Mononuclear cell (primary cell): ENCODE results near the gene RAI14. TPM values are rescaled to one million over a fixed set of nuclear protein-coding genes. Genes with fewer than 3 reads are reported as not detected.

Experiments
- H3K27me3 ChIP-seq: 2 replicates; pipeline ENCODE4 v1.6.0; 2011; ENCODE audit warnings: low read length, control low read depth; ENCODE audit not compliant: insufficient read depth
- H3K4me1 ChIP-seq: 2 replicates; pipeline ENCODE4 v1.5.1; 2011; ENCODE audit warnings: mild to moderate bottlenecking, low read length, control low read depth; ENCODE audit not compliant: insufficient read depth
- H3K4me3 ChIP-seq: 2 replicates; pipeline ENCODE4 v1.5.1; 2011; ENCODE audit warnings: mild to moderate bottlenecking, low read length, moderate library complexity
- H3K9me3 ChIP-seq: 2 replicates; pipeline ENCODE4 v1.5.1; 2011; ENCODE audit warnings: low read depth, mild to moderate bottlenecking, control low read depth, low read length
- total RNA-seq: library from RNA; depleted of rRNA; stranded (reverse); fragments of >200 nt; gene quantifications from one replicate; pipeline ENCODE4 v1.2.3, GENCODE V29; 2012

Gene RAI14
- total RNA-seq, 1 donor = 0.63 TPM

GRCh38 chr5:34857894-34858293 lies 201.8 kb downstream of the RAI14 start:
- Histone ChIP-seq H3K4me3 (no peak overlapping the region), H3K27me3 (no peaks in the 10 kb centered on the region), H3K4me1 (no peaks in the 10 kb centered on the region), H3K9me3 (no peaks in the 10 kb centered on the region)

- Histone ChIP-seq H3K27me3 (no peaks in the 10 kb centered on the region), H3K9me3 (no peaks in the 10 kb centered on the region), H3K4me3 (no peak overlapping the region), H3K4me1 (no peaks in the 10 kb centered on the region)
Measured at GRCh38 chr5:34858790-34859189, 202.7 kb downstream of the RAI14 start.

GRCh38 chr5:34859253-34859652 lies 203.1 kb downstream of the RAI14 start:
- Histone ChIP-seq H3K27me3 (no peaks in the 10 kb centered on the region), H3K9me3 (no peaks in the 10 kb centered on the region), H3K4me1 (no peaks in the 10 kb centered on the region), H3K4me3 (no peak overlapping the region)

- no peak overlapping the region for H3K4me3 ChIP-seq
- H3K4me1 ChIP-seq = no peaks in the 10 kb centered on the region
- H3K27me3 ChIP-seq = no peaks in the 10 kb centered on the region
- H3K9me3 ChIP-seq = no peaks in the 10 kb centered on the region
Measured at GRCh38 chr5:34863946-34864345, 207.8 kb downstream of the RAI14 start.

- H3K9me3 ChIP-seq = no peaks in the 10 kb centered on the region
- no peaks in the 10 kb centered on the region for H3K27me3 ChIP-seq
- H3K4me3 ChIP-seq = no peak overlapping the region
- H3K4me1 ChIP-seq = no peaks in the 10 kb centered on the region
Measured at GRCh38 chr5:34865091-34865490, 209.0 kb downstream of the RAI14 start.

GRCh38 chr5:34866989-34867471 lies 210.9 kb downstream of the RAI14 start:
- Histone ChIP-seq H3K27me3 (no peaks in the 10 kb centered on the region), H3K4me1 (no peaks in the 10 kb centered on the region), H3K9me3 (no peaks in the 10 kb centered on the region), H3K4me3 (no peak overlapping the region)

- Histone ChIP-seq H3K4me3 (no peak overlapping the region), H3K9me3 (no peaks in the 10 kb centered on the region), H3K27me3 (no peaks in the 10 kb centered on the region)
Measured at GRCh38 chr5:34867660-34868059, 211.5 kb downstream of the RAI14 start.

GRCh38 chr5:34868791-34869190 lies 212.7 kb downstream of the RAI14 start:
- Histone ChIP-seq H3K4me1 (no peaks in the 10 kb centered on the region), H3K27me3 (no peaks in the 10 kb centered on the region), H3K9me3 (no peaks in the 10 kb centered on the region), H3K4me3 (no peak overlapping the region)

More at GRCh38 chr5:34867660-34868059, 211.5 kb downstream of the RAI14 start:
- H3K4me1 ChIP-seq = no peaks in the 10 kb centered on the region

GRCh38 chr5:34869256-34869655 lies 213.1 kb downstream of the RAI14 start:
- no peaks in the 10 kb centered on the region for H3K27me3 ChIP-seq
- no peaks in the 10 kb centered on the region for H3K9me3 ChIP-seq
- no peak overlapping the region for H3K4me3 ChIP-seq
- H3K4me1 ChIP-seq = no peaks in the 10 kb centered on the region

- Histone ChIP-seq H3K9me3 (no peaks in the 10 kb centered on the region), H3K27me3 (no peaks in the 10 kb centered on the region), H3K4me1 (no peaks in the 10 kb centered on the region), H3K4me3 (no peak overlapping the region)
Measured at GRCh38 chr5:34870382-34870781, 214.3 kb downstream of the RAI14 start.

- Histone ChIP-seq H3K4me3 (no peak overlapping the region), H3K4me1 (no peaks in the 10 kb centered on the region), H3K9me3 (peaks cover 4% of the 10 kb centered on the region)
Measured at GRCh38 chr5:34876275-34876674, 220.1 kb downstream of the RAI14 start.

GRCh38 chr5:34881246-34881645 lies 225.1 kb downstream of the RAI14 start:
- H3K4me1 ChIP-seq = no peaks in the 10 kb centered on the region
- no peaks in the 10 kb centered on the region for H3K27me3 ChIP-seq
- no peaks in the 10 kb centered on the region for H3K9me3 ChIP-seq
- no peak overlapping the region for H3K4me3 ChIP-seq

More at GRCh38 chr5:34876275-34876674, 220.1 kb downstream of the RAI14 start:
- no peaks in the 10 kb centered on the region for H3K27me3 ChIP-seq

Other genes starting within 250 kb of the RAI14 start
- gene TTC23L, start 182.8 kb downstream of the RAI14 start, total RNA-seq = 0.10 TPM